ENCODE data around the gene ZFP2.
"Not testable (repeated sequence)": the region's sequence is repeated elsewhere in the genome, so short reads cannot be mapped to it uniquely, and the experiment has no call there.

Gene ZFP2

GRCh38 chr5:178895615-178896571 lies at the start of gene ZFP2:
ZFP2 (plus strand) TSS chr5:178895913; CDS start chr5:178931314, 35,401 bp downstream.
- DNase-seq (ENCODE audit: low spot score), result peak; percentile 63

- DNase-seq (ENCODE audit: low spot score), result no peak
Measured at GRCh38 chr5:178849316-178849715, 46.4 kb upstream of the ZFP2 start.

- no peak for DNase-seq (ENCODE audit: low spot score)
Measured at GRCh38 chr5:178851951-178852350, 43.8 kb upstream of the ZFP2 start.

DNA sequence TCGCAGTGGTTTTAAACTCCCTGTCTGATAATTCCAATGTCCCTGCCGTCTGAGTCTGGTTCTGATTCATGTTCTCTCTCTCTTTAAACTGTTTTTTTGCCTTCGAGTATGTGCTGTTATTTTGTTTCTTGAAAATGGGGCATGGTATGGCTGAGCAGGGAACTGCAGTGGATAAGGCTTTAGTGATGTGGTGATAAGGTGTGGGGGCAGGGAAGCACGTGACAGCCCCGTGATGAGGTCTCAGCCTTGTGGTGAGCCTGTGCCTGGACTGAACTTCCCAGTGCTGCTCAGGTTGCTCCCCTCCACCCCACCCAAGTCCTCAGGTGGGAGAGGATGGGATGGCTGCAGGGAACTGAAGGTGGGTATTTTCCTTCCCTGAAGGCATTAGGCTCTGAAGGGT lies 41.4 kb upstream of the ZFP2 start:
- DNase-seq (ENCODE audit: low spot score), result no peak

GRCh38 chr5:178859625-178860521 lies 35.8 kb upstream of the ZFP2 start, which contains the start of gene ZNF354B:
ZNF354B (plus strand) TSS chr5:178859953; CDS start chr5:178861048, 1,095 bp downstream.
- DNase-seq (ENCODE audit: low spot score), result peak; percentile 92

GRCh38 chr5:178860615-178861014 lies 35.1 kb upstream of the ZFP2 start:
- DNase-seq (ENCODE audit: low spot score), result not testable (repeated sequence)

DNA sequence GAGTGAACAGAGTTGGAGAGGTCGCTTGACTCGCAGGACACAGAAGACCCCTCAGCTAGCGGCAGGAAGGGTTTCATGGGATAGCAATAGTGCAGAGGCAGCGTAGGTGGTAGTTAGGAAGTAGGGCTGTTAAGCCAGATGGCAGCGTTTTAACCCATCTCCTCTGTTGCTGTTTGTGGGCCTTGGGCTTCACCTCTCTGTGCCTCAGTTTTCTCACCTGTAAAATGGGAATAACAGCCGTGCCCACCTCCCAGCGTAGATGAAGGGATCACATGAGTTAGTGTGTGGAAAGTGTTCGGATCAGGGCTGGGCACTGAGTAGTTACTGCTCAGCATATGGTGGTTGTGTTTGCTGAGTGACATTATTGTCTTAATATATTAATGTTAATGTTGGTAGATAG lies 34.1 kb upstream of the ZFP2 start:
- no peak for DNase-seq (ENCODE audit: low spot score)

DNA sequence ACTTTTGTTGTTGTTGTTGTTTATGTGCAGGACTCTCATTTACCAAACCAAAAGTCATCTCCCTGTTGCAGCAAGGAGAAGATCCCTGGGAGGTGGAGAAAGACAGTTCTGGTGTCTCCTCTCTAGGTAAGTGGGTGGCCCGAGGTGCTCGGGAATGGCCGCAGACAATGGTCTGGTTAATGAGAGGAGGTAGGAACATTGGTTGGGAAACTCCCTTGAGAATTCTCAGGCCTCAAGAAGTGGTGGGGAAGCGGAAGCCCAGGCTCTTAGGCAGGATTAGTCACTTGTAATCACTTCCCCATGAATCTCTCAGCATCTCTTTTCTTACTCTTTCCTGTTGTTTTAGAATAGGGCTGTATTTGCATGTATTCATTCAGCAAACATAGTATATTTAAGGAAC lies 28.8 kb upstream of the ZFP2 start:
- DNase-seq (ENCODE audit: low spot score), result no peak

DNA sequence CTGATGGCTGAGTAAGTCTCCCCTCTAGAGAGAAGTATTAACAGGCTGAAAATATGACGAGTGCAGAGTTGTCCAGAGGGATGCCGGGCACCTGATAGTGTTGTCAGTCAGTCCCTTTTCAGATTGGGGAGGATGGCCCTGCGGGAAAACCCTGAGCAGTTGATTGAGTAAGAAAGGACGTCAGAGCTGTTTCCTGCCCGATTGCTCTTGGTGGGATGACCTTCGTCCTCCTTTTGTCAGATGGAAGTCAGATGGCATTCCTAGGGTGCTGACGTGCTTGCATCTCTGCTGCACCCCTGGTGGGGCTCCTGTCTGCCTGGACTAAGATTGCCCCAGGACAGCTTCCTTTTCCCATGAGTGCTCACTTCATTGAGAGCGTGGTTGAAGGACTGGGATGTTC lies 26.1 kb upstream of the ZFP2 start:
- no peak for DNase-seq (ENCODE audit: low spot score)

- DNase-seq (ENCODE audit: low spot score), result no peak
Measured at GRCh38 chr5:178870411-178870810, 25.3 kb upstream of the ZFP2 start.

GRCh38 chr5:178872302-178872701 lies 23.4 kb upstream of the ZFP2 start:
- DNase-seq (ENCODE audit: low spot score), result no peak

GRCh38 chr5:178883115-178883694 lies 12.5 kb upstream of the ZFP2 start:
- not testable (repeated sequence) for DNase-seq (ENCODE audit: low spot score)

- no peak for DNase-seq (ENCODE audit: low spot score)
Measured at GRCh38 chr5:178883815-178884430, 11.8 kb upstream of the ZFP2 start.

- DNase-seq (ENCODE audit: low spot score), result no peak
Measured at GRCh38 chr5:178899289-178899688, 3.6 kb downstream of the ZFP2 start.

GRCh38 chr5:178902849-178903248 lies 7.1 kb downstream of the ZFP2 start:
- no peak for DNase-seq (ENCODE audit: low spot score)

- DNase-seq (ENCODE audit: low spot score), result no peak
Measured at GRCh38 chr5:178931846-178932760, 36.4 kb downstream of the ZFP2 start.

DNA sequence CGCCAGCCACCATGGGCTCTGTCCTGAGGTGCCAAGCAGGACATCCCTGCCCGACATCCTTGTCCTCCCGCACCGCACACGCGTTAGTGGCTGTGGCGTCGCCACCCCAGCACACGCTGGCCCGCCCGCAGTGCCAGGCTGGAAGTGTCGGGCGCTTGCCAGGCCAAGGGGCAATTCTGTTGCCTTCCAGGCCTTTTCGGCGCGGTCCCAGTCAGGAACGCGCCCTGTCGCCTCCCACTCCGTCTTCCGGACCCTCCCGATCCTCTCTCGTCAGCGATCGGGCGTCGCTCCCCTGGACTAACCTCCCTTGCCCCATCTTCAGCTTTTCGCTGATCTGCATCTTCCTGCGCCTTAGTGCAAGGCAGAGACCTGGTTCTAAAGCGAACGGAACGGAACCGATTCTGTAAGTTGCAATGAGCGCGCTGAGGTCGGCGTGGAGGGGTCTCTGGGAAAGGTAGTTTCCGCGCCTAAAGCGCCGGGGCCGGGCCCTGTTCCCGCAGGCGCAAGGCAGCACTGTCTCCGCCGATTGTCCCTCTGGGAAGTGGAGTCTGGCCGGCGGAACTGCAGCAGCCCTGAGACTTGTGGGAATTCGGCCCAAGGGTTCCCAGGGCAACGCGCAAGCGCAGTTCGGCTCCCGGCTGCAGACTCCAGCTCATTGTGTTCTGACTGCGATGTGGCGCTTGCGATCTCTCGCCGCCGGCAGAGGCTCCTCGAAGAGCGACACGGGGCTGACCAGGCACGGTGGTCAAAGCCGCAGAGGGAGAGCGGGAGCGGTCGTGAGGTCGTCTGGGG lies 45.1 kb downstream of the ZFP2 start, which contains the start of gene ZNF454:
Gene ZNF454, plus strand, starts transcription at position 630 of the 792 bp plus-strand sequence. CDS start 1,594 bp downstream, outside the sequence.
- DNase-seq (ENCODE audit: low spot score), result peak; percentile 96

DNA sequence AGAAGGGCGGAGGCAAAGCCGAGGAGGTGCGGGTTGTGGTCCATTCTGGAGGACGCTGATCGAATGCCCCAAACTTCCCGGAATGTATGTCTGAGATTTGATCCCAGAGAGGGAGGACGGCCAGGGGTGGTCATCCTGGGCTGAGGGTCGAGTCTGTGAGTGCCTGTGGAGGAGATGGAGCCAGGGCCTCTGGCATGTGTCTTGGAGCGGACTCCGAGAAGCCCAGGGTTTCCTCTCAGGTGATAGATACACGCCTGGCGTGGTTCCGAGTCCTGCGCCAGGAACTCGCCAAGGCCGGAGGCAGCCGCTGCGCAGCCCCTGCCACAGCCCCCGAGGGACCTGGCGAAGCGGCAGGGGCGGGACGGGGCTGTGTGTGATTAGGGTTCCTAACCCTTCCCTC lies 45.6 kb downstream of the ZFP2 start:
- DNase-seq (ENCODE audit: low spot score), result peak; percentile 2

DNA sequence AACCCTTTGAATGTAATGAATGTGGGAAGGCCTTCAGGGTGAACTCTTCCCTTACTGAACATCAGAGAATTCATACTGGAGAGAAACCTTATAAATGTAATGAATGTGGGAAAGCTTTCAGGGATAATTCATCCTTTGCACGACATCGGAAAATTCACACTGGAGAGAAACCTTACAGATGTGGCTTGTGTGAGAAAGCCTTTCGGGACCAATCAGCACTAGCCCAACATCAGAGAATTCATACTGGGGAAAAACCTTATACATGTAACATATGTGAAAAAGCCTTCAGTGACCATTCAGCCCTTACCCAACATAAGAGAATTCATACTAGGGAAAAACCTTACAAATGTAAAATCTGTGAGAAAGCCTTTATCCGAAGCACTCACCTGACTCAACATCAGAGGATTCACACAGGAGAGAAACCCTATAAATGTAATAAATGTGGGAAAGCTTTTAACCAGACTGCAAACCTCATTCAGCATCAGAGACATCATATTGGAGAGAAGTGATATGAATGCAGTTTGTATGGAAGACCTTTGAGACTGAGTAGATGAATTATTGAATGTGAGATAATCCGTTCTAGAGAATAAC lies 69.8 kb downstream of the ZFP2 start:
- no peak for DNase-seq (ENCODE audit: low spot score)
